Measurements from ENCODE around the gene TP53RK. TPM values are rescaled to one million over a fixed set of nuclear protein-coding genes. Genes with fewer than 3 reads are reported as not detected.
"Not testable (repeated sequence)": the region's sequence is repeated elsewhere in the genome, so short reads cannot be mapped to it uniquely, and the experiment has no call there.

TP53RK gene
- total RNA-seq, 1 donor from 2014 or later = 15.8 TPM

DNA sequence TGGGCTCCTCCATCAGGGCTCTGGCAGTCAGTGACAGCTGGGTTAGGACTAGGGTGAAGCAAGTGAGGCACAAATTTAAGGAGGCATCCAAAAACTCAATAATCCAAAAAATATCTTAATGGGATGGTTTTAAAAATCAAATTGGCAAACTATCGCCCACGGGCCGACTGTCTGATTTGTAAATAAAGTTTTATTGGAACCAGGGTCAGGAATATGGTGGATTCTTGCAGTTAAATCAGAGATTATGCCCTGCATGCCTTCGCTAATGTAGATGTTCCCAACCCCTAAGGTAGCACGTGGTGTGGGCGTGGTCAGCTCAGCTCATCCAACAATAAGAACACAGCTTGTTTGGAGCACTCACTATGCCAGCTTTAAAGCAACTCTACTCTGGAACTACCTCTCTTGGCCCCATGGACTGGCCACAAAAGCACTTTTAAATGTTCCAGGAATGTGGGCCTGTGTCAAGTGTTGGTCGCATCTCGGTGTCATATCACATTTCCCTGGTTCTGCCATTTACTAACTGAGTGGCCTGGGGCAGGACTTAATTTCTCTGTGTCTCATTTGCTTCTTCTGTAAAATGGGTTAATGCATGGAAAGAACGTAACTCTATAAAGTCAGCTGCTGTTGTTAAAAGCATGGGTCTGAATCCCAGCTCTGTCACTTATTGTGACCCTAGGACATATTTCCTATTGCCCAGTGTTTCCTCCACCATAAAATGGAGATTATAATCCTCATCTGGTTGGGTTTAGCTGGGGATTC is 7.0 kb downstream of the TP53RK start:
- no peak for DNase-seq

DNA sequence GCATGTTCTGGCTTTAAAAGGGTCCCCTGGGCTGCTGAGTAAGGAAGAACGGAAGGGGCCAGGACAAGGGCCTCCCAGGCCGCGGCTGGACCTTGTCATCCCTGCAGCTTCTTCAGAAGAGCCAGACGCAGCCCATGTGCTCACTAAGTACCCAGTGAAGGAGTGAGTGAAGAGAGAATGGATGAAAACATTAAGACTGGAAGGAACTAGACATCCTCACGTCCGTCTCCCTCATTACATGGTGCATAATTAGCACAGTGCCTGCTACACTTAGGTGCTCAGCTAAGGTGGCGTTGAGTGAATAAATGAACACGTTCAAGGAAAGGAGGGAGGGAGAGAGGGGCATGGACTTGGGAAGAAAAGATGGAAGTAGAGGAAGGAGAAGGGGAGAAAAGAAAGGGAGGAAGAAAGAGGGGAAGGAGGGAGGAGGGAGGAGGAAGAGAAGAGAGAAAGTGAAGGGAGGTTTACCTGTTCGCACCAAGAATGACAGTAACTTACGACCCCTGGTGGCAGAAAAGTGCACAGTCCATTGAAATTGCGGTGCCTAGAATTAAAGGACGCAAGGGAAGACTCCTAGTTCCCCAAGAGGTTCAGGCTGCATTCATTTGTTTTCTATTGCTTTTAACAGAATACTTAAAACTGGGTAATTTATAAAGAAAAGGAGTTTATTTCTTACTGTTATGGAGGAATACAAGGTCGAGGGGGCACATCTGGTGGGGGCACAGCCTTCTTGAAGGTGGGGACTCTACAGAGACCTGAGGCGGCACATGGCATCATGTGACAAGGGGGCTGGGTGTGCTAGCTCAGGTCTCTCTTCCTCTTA is 8.0 kb downstream of the TP53RK start:
- peak; percentile 78 for DNase-seq

DNA sequence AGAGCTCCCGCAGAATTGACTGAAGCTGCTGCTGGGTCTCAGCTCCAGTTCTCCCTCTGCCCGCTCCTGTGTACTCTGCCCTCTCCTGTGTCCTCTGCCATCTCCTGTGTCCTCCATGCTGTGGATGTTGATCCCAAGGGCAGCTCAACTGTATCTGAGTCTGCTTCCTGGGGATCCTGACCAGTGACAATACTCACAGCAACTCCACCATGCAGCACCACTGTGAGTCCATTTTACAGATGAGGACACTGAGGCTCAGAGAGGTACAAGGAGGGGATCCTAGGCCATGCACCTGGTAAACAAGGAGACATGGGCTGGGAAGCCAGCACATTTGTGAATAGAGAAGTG is 8.6 kb downstream of the TP53RK start:
- no peak for DNase-seq

DNA sequence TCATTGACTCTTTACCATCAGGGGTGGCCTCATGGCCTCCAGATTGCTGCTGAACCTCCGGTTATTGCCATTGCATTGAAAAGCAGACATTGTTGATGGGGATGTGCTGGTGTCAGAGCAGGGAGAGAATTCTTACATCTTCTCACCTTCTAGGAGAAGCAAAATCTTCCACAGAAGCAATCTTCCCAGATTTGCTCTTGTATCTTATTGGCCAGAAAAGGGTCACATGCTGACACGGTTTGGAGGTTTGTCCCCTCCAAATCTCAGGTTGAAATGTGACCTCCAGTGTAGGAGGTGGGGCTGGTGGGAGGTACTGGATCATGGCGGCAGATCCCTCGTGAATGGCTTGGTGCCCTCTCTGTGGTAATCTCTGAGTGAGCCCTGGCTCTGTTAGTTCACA is 10.7 kb downstream of the TP53RK start:
- DNase-seq = no peak

DNA sequence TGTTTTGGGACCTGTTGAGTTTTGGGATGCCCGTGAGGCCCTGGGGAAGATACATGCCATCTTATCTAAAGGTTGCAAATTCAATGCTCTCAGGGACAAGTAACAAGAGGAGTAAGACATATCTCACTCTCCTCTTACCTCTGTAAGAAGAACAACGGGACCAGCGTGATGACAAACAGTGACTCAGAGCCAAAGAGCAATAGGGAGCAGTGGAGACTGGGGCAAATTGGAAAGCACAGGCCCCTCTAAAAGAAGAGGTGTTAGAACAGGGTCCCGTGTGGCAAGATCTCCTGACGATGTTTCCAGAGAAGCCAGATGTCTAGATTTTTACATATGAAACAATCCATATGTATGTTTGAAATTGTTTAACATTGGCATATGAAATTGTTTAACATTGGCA is 11.6 kb downstream of the TP53RK start:
- DNase-seq = no peak

DNA sequence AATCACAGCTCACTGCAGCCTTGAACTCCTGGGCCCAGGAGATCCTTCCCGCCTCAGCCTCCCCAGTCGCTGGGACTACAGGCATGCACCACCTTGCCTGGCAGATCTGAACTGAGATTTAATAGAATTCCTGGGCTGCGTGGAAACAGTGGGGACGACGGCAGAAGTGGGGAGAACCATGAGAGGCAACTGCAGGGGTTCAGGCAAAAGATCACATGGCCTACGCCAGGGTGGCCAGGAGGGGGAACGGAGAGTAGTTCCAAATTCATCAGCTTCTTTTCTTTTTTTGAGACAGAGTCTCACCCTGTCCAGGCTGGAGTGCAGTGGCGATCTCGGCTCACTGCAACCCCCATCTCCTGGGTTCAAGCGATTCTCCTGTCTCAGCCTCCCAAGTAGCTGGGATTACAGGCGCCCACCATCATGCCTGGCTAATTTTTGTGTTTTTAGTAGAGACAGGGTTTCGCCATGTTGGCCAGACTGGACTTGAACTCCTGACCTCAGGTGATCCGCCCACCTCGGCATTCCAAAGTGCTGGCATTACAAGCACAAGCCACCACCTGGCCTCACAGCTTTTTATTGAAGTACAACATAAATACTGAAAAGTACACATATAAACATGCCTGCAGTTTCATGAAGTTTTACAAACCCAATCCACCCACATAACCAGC is 12.5 kb downstream of the TP53RK start:
- DNase-seq = not testable (repeated sequence)

DNA sequence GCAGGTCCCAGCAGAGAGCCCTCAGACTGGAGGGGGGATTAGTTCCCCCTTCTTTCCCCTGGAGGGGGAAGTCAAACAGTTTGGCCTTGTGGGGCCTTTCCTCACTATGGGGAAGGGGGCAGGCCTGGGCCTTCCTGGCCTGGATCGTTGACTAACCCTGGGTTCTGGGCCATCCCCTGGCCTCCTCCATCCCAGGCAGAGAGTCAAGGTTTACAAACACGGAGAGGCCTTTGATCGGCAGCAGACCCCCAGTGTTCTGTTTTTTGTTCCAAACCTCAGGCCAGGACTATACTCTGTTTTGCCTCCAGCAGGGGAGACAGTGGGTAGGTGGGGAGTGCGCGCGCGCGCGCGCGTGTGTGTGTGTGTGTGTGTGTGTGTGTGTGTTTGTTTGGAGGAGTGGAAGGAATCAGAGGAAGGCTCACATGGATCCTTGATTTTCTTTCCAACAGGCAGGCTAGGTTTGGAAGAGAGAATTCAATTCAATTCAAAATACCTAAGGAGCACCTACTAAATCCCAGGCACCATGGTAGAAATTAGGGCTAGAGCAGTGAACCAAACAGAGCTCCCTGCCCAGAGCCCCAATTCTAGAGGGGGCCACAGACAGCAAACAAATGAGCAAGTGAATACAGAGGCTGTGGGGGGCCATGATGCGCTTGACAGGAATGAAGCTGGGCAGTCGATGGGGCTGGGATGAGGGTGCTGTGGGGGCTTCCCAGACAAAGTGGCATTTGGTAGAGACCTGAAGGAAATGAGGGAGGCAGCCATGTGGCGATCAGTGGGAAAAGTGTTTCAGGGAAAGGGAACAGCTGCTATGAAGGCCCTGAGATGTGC is 14.8 kb downstream of the TP53RK start:
- no peak for DNase-seq

DNA sequence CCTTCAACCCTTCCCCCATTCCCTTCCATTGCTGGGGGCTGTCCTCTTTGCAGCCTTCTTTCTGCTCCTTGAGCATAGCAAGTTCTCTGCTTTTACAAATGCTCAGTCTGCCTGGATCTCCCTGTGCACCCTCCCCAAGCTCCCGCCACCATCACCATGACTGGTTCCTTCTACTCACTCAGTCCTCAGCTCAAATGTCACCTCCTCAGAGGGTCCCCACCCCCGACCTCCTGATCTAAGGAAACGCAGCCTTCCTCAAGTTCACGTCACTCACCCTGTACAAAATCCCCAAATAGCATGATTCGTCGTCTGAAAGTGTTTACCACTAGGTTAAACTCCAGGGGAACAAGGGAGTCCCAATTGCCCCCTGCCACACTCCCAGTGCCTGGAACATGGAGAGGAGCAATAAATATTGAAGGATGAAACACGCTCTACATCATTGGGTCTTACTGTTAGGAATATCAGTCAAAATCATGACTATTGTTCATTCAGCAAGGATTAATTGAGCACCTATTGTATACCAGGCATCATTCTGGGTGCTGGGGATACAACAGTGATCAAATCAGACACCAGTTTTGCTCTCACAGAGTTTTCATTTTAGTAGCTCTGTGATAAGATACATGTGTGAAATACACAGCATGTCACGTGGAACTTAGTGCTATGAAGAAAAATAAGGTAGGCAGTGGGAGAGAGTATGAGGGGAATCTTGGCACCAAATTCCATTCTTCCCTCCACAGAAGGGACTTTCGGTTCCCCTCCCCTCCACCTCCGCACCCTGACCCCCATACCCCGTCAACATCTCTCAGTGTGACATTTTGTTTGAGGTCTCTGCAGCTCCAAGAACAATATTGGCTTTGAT is 15.6 kb downstream of the TP53RK start:
- DNase-seq = no peak

DNA sequence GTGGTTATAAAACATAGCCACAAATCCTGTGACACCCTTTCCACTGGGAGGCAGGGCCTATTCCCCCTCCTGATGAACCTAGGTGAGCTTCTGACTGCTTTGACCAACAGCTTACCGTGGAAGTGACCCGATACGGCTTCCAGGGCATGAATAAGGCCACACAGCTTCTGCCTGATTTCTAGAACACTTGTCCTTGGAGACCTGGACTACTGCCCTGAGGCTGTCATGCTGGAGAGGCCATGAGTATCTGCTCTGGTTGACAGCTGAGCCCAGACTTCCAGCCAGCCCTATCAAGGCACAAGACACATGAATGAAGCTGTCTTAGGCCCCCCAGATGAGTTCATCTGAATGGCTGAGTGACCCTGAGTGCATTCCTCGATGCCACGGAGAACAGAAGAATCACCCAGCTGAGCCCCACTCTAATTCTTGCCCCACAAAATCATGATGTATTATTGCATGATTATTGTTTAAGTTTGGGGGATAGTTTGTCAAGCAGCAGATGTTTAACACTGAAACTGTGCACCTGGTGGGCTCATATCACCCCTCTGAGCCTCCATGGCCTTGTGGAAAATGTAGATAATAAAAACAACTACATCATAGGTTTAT is 16.6 kb downstream of the TP53RK start:
- DNase-seq = no peak

DNA sequence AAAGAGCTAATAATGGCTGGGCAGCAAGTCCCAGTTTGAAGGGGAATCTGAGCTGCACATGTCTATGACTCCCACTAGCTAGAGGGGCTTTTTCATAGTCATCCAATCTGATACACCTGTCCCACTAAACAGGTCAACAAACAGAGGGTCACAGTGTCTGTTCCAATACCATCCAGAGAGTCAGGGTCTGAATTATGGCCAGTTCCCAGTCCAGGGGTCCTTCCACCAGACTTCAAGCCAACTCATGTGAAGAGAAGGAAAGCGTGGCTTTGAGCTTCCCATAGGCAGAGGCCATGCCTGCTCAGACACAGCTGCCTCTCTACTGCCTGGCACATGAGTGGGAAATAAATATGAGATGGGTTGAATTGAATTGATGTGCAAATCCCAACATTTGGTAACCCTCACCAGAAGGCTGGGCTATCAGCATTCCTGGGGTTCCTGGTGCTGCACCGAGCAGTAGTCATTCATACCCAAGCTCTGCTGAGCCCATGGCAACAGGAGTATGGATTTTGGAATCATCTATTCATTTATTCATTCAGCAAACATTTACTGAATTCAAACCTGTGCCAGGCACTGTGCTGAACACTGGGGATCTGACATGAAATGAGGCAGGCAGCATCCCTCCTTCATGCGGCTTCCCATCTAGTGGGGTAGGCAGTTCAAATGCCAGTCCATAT is 17.2 kb downstream of the TP53RK start:
- DNase-seq = no peak

DNA sequence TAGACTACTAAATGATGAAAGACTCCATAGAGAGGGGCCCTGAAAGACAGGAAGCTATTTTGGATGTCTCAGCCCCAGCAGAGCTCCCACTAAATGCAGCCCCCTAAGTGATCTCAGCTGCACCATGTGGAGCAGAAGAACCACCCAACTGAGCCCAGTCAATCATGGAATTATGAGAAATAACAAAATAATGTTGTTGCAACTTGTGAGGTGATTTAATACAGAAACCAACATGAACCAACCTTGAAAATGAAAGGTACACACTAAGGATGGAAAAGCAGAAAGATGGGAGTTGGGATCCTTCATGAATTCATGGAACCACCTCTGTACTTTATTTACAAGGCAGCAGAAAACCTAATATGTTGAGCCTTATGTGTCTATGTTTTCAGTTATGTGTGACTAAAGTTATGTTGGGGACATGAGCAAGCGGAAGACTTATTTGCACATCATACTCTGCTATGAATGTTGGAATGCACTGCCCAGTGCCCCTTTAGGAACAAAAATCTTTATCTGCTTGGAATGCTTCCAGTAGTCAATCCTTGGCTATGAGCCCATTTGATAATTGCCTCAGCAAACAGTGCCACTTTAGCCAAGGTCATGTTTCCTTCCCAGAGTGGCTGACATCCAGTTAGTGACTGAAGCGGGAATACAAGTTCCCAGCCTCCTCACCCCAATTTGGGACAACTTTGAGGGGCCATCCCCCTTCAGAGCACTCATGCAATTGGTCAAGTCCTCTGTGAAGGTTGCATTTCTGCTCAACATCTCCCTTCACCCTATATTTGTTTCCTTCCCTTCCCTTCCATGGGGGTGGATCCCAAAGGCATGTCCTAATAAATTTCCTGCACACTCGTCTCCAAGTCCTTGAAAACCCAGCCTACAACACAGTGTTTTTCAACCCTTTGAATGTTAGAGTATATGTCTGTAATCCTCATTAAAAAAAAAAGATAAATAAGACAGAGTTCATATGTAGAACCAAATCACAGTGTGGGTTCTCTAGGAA is 18.4 kb downstream of the TP53RK start:
- DNase-seq = no peak

DNA sequence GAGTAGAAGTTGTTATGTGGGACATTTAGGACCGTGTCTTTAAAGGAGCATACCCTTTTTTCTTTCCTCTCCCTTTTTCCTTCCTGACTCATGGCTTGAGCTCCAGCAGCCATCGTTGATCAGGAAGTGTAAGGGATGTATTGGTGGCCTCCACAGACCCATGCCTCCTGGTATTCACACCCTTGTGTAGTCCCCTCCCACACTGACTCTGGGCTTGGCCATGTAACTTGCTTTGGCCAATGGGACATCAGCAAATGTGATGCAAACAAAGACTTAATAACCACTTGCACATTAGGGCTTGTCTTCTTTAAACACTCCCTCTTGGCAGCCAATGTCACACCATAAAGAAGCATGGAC is 19.0 kb downstream of the TP53RK start:
- DNase-seq = no peak

DNA sequence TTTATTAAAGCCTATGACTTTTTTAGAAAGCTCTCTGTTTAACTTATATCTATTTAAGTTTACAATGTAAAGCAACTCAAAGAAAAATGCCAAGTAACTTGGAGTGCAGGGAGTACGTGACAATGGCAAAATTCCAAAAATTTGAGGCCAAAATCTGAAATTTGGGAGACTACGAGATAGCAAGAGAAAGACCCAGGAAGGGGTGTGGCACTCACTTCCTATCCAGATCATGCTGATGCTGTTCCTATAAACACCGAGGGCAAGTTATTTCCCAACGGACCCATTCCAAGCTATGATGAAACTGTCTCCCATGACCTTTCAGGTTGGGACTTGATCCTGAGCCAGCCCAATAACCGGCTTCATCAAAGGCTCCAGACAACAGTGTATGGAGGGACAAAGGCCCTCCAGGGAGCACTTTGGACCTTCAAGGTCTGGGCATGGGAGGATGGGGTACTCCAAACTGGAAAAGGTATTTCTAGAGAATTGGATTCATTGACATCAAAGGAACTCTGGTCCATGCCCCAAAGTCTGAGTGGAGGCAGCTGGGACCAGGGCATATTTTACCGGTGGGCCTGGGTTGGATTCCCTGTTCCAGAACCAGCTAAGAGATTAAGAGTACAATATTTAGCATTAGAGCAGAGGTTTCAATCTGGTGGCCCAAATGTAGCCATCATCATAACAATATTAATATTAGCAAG is 22.3 kb downstream of the TP53RK start:
- no peak for DNase-seq

DNA sequence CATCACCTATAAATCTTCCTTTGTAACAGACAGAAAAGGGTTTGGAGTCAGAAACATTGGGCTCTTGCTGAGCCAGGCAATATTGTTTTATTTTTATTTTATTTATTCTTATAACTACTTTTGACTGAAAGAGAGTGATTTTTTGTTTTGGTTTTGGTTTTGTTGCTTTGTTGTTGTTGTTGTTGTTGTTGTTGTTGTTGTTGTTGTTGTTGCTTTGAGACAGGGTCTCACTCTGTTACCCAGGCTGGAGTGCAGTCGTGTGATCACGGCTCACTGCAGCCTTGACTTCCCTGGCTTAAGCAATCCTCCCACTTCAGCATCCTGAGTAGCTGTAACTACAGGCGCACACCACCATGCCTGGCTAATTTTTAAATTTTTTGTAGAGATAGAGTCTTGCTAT is 22.9 kb downstream of the TP53RK start:
- no peak for DNase-seq

DNA sequence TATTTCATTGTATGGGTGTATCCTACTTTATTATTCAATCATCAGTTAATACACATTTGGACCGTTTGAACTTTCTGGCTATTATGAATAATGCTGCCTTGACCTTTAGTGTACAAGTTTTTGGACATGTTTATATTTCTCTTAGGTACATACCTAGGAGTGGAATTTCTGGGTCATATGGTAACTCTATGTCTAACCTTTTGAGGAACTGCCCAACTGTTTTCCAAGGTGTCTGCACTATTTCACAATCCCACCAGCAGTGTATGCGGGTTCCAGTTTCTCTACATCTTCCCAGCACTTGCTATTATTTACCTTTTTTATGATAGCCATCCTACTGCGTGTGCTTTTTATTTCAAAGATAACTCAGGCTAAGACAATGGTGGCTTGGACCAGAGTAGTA is 23.6 kb downstream of the TP53RK start:
- no peak for DNase-seq

DNA sequence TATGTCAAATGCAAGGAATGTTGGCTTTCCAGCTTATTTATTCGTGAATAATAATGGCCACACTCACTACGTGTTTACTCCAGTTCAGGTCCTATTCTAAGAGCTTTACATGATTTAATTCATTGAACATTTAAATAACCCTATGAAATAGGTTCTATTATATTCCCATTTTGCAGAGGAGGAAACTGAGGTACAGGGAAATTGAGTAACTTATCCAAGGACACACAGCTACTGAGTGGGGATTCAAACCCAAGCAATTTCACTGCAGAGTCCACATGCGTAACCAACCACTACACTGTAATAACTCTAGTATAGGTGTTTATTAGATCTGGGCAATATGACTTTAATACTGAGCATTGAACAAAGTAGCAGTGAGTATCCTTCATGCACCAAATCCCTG is 25.7 kb downstream of the TP53RK start:
- DNase-seq = no peak

DNA sequence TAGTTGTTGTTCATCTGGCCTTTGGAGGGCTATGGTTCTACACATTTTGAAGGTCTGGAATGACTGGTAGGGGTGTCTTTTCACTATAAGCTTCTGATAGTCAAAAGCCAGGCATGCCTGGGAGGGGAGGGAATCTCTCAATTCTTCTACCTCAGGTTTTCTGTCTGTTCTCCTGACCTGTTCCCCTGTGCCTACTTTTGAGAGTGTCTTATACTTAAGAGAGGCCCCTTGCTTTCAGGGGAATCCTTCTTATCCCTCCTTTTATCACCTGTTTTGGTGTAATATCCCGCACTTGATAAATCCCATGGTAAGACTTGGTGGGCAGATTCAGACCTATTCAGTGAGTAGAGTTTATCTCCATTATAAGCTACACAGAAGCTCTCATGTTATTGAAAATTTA is 27.6 kb downstream of the TP53RK start:
- no peak for DNase-seq

DNA sequence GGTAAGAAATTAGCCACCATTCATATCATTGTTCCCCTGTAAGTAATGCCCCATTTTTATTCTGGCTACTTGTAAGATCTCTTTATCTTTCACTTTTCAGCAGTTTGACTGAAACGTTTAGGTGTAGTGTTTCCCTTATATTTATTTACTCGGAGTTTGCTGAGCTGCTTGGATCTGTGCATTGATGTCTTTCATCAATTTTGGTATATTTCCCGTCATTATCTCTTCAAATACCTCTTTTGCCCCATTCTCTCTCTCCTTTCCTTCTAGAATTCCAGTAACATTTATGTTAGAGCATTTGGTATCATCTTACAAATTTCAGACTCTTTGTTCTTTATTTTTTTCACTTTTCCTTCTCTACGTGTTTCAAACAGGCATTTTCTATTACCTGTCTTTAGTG is 28.8 kb downstream of the TP53RK start:
- DNase-seq = no peak

DNA sequence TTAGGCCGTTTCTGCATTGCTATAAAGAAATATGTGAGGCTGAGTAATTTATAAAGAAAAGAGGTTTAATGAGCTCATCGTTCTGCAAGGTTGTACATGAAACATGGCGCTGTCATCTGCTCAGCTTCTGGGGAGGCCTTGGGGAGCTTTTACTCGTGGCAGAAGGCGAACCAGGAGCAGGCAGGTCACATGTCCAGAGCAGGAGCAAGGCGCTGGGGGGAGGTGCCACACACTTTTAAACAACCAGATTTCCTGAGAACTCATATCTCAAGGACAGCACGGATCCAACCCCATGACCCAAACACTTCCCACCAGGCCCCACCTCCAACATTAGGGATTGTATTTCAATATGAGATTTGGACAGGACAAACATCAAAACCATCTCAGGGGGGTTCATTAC is 31.6 kb downstream of the TP53RK start:
- DNase-seq = no peak

Measured in dermis blood vessel endothelial cell (primary cell).